KMS-11 (cell line): ENCODE results near the gene KCNG1.
A peak's percentile ranks its signal among the peaks of the same experiment; 100 is the strongest.

Experiments
- H2AFZ ChIP-seq: fragments of 200-600 bp; sonication (generic); 2 replicates; pipeline ENCODE4 v1.6.1; 2016; ENCODE audit warnings: antibody characterized with exemption, mixed run types, low read depth
- H3K27ac ChIP-seq: fragments of 200-600 bp; sonication (generic); 2 replicates; pipeline ENCODE4 v1.6.1; 2016; ENCODE audit warnings: mild to moderate bottlenecking, mixed run types
- H3K27me3 ChIP-seq: fragments of 200-600 bp; sonication (generic); 2 replicates; pipeline ENCODE4 v1.6.1; 2017; ENCODE audit warnings: mild to moderate bottlenecking, low read depth, mixed run types, moderate library complexity; ENCODE audit not compliant: insufficient read depth
- H3K36me3 ChIP-seq: fragments of 200-600 bp; sonication (generic); 2 replicates; pipeline ENCODE4 v1.6.1; 2017; ENCODE audit warnings: mild to moderate bottlenecking, mixed run types; ENCODE audit not compliant: insufficient read depth
- H3K4me1 ChIP-seq: fragments of 200-600 bp; sonication (generic); 2 replicates; pipeline ENCODE4 v1.6.1; 2016; ENCODE audit warnings: mild to moderate bottlenecking, low read depth, mixed run types; ENCODE audit not compliant: poor library complexity, severe bottlenecking
- H3K4me2 ChIP-seq: fragments of 200-600 bp; sonication (generic); 2 replicates; pipeline ENCODE4 v1.7.0; 2016; ENCODE audit warnings: mild to moderate bottlenecking, mixed run types
- H3K4me3 ChIP-seq: fragments of 200-600 bp; sonication (generic); IDR thresholded peaks from 2 replicates; pipeline ENCODE4 v1.6.1; 2017; ENCODE audit warnings: low read depth, low read length, mixed read lengths; ENCODE audit not compliant: insufficient read depth
- H3K79me2 ChIP-seq: fragments of 200-600 bp; sonication (generic); 2 replicates; pipeline ENCODE4 v1.6.1; 2016; ENCODE audit warnings: low read depth, mixed run types; ENCODE audit not compliant: insufficient read depth
- H3K9ac ChIP-seq: fragments of 200-600 bp; sonication (generic); 2 replicates; pipeline ENCODE4 v1.6.1; 2016; ENCODE audit warnings: mild to moderate bottlenecking, mixed run types
- H4K20me1 ChIP-seq: fragments of 200-600 bp; sonication (generic); 2 replicates; pipeline ENCODE4 v1.6.1; 2016; ENCODE audit warnings: mild to moderate bottlenecking, mixed run types; ENCODE audit not compliant: insufficient read depth
- TF ChIP-seq, protein P1 (sequence below): fragments of 200-600 bp; sonication (generic); conservative IDR thresholded peaks from 2 replicates; pipeline ENCODE4 v1.6.1; 2017; ENCODE audit warnings: low read depth, mild to moderate bottlenecking, antibody characterized with exemption, low read length, moderate library complexity, mixed read lengths

KCNG1 gene

DNA sequence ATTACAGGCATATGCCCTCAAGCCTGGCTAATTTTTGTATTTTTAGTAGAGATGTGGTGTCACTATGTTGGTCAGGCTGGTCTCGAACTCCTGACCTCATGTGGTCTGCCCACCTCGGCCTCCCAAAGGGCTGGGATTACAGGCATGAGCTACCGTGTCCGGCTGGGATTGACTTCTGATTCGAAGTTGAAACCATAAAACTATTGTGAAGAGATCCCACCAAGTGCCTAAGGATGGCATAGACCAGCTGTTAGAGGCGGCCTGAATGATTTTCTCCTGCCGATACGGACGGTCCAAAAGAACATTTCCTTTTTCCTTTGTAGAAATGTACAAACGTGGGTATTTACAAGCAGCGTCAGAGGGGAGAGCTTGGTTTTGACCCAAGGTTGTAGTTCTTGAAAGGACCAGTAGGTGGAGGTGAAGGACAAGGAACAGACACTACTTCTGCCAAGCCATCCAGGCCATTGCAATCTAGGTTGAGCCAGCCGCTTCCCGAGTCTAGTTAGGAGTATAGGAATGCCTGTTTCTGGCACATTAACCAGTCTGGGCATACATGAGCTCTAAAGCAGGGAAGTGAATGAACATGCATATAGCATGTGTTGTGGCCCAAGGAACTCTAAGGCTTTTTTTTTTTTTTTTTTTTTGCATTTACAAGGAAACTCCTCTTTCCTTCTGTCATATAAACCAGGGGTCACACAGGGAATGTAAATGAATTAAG lies 35.3 kb downstream of the KCNG1 start:
- TF ChIP-seq, protein P1, sequence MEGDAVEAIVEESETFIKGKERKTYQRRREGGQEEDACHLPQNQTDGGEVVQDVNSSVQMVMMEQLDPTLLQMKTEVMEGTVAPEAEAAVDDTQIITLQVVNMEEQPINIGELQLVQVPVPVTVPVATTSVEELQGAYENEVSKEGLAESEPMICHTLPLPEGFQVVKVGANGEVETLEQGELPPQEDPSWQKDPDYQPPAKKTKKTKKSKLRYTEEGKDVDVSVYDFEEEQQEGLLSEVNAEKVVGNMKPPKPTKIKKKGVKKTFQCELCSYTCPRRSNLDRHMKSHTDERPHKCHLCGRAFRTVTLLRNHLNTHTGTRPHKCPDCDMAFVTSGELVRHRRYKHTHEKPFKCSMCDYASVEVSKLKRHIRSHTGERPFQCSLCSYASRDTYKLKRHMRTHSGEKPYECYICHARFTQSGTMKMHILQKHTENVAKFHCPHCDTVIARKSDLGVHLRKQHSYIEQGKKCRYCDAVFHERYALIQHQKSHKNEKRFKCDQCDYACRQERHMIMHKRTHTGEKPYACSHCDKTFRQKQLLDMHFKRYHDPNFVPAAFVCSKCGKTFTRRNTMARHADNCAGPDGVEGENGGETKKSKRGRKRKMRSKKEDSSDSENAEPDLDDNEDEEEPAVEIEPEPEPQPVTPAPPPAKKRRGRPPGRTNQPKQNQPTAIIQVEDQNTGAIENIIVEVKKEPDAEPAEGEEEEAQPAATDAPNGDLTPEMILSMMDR: peak; percentile 96
- H3K4me1 ChIP-seq: no peaks in the 10 kb centered on the region
- no peak overlapping the region for H3K4me3 ChIP-seq
- no peaks in the 10 kb centered on the region for H3K36me3 ChIP-seq
- no peaks in the 10 kb centered on the region for H4K20me1 ChIP-seq
- no peak overlapping the region for H3K27ac ChIP-seq
- no peak overlapping the region for H3K4me2 ChIP-seq
- no peaks in the 10 kb centered on the region for H3K79me2 ChIP-seq
- peak overlapping the region; percentile 48; the same call in 1 of the 2 replicates for H2AFZ ChIP-seq
- H3K9ac ChIP-seq: no peak overlapping the region
- H3K27me3 ChIP-seq: 0 out of 2 replicates have a peak, but pooled peaks cover 2% of the 10 kb centered on the region

- TF ChIP-seq, protein P1: no peak
- Histone ChIP-seq H3K4me1 (peaks cover 4% of the 10 kb centered on the region), H3K27me3 (peaks cover 6% of the 10 kb centered on the region; the same call in 1 of the 2 replicates), H3K27ac (no peak overlapping the region), H3K36me3 (no peaks in the 10 kb centered on the region), H3K4me2 (no peak overlapping the region), H3K9ac (no peak overlapping the region), H2AFZ (no peak overlapping the region), H4K20me1 (no peaks in the 10 kb centered on the region), H3K79me2 (no peaks in the 10 kb centered on the region), H3K4me3 (no peak overlapping the region)
Observed at GRCh38 chr20:50983321-50983720, 39.6 kb downstream of the KCNG1 start.

GRCh38 chr20:50982363-50982762 lies 40.5 kb downstream of the KCNG1 start:
- H4K20me1 ChIP-seq: no peaks in the 10 kb centered on the region
- H3K4me1 ChIP-seq: peaks cover 4% of the 10 kb centered on the region
- no peak overlapping the region for H3K27ac ChIP-seq
- H3K9ac ChIP-seq: no peak overlapping the region
- no peak overlapping the region for H3K4me2 ChIP-seq
- no peaks in the 10 kb centered on the region for H3K79me2 ChIP-seq
- TF ChIP-seq, protein P1: no peak
- H3K4me3 ChIP-seq: no peak overlapping the region
- no peak overlapping the region for H2AFZ ChIP-seq
- peaks cover 6% of the 10 kb centered on the region; the same call in 1 of the 2 replicates for H3K27me3 ChIP-seq
- H3K36me3 ChIP-seq: no peaks in the 10 kb centered on the region

- no peaks in the 10 kb centered on the region for H3K79me2 ChIP-seq
- H3K27ac ChIP-seq: no peak overlapping the region
- no peaks in the 10 kb centered on the region for H3K36me3 ChIP-seq
- H3K9ac ChIP-seq: no peak overlapping the region
- H2AFZ ChIP-seq: no peak overlapping the region
- no peak overlapping the region for H3K4me3 ChIP-seq
- no peaks in the 10 kb centered on the region for H4K20me1 ChIP-seq
- peaks cover 5% of the 10 kb centered on the region; the same call in 1 of the 2 replicates for H3K27me3 ChIP-seq
- no peak overlapping the region for H3K4me2 ChIP-seq
- peaks cover 4% of the 10 kb centered on the region for H3K4me1 ChIP-seq
- TF ChIP-seq, protein P1: peak; percentile 58
Observed at GRCh38 chr20:50981714-50982048, 41.2 kb downstream of the KCNG1 start.
